Measurements from ENCODE around the gene OTUB1.

OTUB1 gene

DNA sequence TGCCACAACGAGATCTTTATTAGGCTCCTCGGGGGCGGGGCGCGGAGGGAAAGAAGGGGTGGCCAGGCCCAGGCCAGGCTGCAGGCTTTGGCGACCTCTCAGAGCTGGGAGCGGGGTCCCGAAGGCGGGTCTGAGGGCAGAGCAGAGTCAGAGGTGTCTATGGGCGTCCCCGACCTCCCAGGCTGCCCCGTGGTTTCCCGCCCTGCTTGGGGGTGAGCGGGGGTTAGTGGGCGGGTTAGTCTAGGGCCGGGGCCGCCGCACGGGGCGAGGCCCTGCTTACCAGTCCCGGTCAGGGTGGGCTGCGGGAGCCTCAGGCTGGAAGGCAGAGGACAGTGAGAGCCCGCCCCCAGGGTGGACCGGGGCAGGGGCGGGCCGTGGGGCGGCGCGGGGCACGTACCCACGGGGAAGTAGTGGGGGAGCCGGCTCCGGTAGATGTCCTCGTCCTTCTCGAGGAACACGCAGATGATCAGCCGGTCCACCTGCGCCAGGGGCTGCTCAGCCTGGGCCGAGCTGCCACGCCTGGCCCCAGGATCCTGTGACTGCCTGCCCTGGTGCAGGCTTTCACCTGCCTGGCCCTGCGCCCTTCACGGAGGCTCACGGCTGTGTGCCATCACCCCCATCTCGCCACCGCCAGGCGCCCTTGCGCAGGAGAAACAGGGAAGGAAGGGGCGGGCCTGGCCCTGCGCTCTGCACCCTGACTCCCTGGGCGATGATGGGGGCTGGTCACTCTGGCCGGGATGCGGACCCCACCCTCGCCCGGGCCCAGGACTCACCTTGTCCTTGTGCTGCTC, 12.5 kb downstream of the OTUB1 start:
- Histone ChIP-seq H3K36me3 (ENCODE audit: control insufficient read depth, insufficient read depth, low read length) (no peaks in the 10 kb centered on the region), H3K4me1 (no peaks in the 10 kb centered on the region), H3K4me3 (ENCODE audit: low read depth, low read length) (no peak overlapping the region), H3K79me2 (no peaks in the 10 kb centered on the region), H3K4me2 (ENCODE audit: low read length) (no peak overlapping the region), H3K9ac (no peak overlapping the region), H3K27me3 (ENCODE audit: control insufficient read depth, insufficient read depth, low read length) (no peaks in the 10 kb centered on the region), H3K27ac (no peak overlapping the region), H3K9me3 (ENCODE audit: control insufficient read depth, low read length) (no peaks in the 10 kb centered on the region), H2AFZ (no peak overlapping the region)
- TF ChIP-seq, protein P1, sequence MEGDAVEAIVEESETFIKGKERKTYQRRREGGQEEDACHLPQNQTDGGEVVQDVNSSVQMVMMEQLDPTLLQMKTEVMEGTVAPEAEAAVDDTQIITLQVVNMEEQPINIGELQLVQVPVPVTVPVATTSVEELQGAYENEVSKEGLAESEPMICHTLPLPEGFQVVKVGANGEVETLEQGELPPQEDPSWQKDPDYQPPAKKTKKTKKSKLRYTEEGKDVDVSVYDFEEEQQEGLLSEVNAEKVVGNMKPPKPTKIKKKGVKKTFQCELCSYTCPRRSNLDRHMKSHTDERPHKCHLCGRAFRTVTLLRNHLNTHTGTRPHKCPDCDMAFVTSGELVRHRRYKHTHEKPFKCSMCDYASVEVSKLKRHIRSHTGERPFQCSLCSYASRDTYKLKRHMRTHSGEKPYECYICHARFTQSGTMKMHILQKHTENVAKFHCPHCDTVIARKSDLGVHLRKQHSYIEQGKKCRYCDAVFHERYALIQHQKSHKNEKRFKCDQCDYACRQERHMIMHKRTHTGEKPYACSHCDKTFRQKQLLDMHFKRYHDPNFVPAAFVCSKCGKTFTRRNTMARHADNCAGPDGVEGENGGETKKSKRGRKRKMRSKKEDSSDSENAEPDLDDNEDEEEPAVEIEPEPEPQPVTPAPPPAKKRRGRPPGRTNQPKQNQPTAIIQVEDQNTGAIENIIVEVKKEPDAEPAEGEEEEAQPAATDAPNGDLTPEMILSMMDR (IDR thresholded peaks at IDR 0.05) = no peak

DNA sequence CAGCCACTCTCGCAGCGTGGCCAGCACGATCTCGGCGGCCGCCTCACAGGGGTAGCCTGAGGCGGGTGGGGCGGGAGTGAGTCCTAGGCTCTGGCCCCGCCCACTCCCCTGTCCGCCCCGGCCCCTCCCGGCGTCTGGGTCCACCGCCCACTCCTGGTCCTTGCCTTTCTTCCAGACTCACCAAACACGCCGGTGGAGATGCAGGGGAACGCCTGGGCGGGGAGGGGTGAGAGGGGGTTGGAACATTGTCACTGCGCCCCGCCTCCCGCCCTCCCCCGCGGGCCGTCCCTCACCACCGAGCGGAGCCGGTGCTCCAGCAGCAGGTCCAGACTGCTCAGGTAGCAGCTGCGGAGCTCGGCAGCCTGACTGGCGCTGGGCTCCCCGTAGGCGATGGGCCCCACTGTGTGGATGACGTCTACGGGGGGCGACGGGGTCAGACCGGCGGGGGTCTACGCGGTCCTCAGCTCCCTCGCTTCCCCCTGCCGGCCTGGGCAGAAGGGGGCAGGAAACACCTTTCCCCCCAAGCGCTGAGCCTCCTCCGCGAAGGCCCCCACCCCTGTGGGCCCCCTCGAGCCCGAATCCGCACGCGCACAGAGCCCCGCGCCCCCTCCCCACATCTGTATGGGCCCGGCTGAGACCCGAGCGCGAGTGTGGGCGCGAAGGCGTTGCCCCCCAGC, 13.2 kb downstream of the OTUB1 start:
- no peaks in the 10 kb centered on the region for H3K79me2 ChIP-seq
- no peaks in the 10 kb centered on the region for H3K27me3 ChIP-seq (ENCODE audit: control insufficient read depth, insufficient read depth, low read length)
- no peak overlapping the region for H2AFZ ChIP-seq
- H3K36me3 ChIP-seq (ENCODE audit: control insufficient read depth, insufficient read depth, low read length) = no peaks in the 10 kb centered on the region
- no peaks in the 10 kb centered on the region for H3K9me3 ChIP-seq (ENCODE audit: control insufficient read depth, low read length)
- H3K4me3 ChIP-seq (ENCODE audit: low read depth, low read length) = no peak overlapping the region
- no peak overlapping the region for H3K9ac ChIP-seq
- H3K4me2 ChIP-seq (ENCODE audit: low read length) = no peak overlapping the region
- H3K4me1 ChIP-seq = no peaks in the 10 kb centered on the region
- TF ChIP-seq, protein P1 (IDR thresholded peaks at IDR 0.05) = no peak
- no peak overlapping the region for H3K27ac ChIP-seq

DNA sequence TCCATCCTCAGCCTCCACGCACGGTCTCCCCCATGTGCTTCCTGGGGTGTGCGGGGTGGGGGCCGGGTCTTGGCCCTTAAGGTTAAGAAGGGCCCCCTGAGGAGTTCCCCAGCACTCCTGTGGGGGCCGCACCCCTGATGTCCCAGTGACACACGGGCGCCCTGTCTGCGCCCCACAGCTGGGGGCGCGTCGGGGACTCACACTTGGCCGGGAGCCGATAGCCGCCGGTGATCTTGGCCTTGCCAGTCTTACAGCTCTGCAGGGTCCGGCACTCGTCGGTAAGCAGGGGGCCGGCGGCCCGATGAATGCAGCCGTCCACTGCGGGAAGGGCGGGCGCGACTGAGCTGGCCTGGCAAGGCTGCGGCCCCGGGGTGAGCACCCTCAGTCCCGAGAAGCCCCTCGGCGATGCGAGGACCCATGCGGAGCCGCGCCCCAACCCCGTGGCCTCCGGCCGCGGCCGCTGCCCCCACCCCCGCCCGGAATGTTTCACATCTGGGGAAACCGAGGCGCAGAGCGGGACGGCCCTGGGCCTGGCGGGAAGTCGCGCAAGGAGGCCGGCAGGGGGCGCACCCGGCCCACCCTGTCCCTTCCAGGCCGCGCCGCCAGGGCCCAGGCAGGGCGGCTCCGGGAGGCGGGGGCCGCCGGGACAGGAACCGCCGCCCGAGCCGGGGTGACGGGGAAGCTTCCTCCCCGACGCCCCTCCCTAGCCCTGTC, 13.9 kb downstream of the OTUB1 start:
- TF ChIP-seq, protein P1 (IDR thresholded peaks at IDR 0.05) = peak; percentile 54
- H3K36me3 ChIP-seq (ENCODE audit: control insufficient read depth, insufficient read depth, low read length) = no peaks in the 10 kb centered on the region
- H3K9ac ChIP-seq = no peak overlapping the region
- no peaks in the 10 kb centered on the region for H3K4me1 ChIP-seq
- no peaks in the 10 kb centered on the region for H3K9me3 ChIP-seq (ENCODE audit: control insufficient read depth, low read length)
- H2AFZ ChIP-seq = no peak overlapping the region
- H3K27me3 ChIP-seq (ENCODE audit: control insufficient read depth, insufficient read depth, low read length) = no peaks in the 10 kb centered on the region
- H3K4me2 ChIP-seq (ENCODE audit: low read length) = no peak overlapping the region
- H3K27ac ChIP-seq = no peak overlapping the region
- H3K4me3 ChIP-seq (ENCODE audit: low read depth, low read length) = no peak overlapping the region
- H3K79me2 ChIP-seq = no peaks in the 10 kb centered on the region

DNA sequence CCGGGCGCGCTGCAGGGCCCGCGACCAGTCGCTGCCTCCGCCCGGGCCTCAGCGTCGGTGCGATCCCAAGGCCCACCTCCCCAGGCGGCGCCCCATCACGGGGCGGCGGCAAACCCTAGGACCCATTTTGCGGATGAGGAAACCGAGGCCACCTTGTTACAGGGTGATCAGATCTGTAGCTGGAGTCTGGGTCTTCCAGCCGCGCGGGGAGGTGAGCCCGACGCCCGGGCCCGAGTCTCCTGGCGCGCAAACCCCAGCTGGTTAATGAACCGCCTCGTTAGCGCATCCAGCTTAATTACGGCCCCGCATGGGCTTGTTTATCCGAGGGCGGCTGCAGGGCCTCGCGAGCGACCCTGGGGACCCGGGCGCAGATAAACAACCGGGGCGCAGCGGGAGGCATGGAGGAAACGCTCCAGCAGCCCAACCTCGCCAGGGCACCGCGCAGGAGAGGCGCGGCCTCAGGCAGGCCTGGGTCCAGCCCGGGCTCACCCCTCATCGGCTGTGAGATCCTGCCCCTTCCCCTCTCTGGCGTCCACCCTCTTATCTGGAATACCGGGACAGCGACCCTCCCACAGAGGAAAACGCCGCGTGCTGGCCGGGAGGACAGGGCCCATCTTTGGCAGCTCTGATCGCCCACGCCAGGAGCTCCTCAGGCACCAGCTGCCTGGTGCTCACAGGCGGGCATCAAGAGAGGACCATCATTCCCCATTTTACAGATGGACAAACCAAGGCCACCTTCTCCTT, 14.7 kb downstream of the OTUB1 start:
- H3K79me2 ChIP-seq = no peaks in the 10 kb centered on the region
- no peak overlapping the region for H3K4me2 ChIP-seq (ENCODE audit: low read length)
- TF ChIP-seq, protein P1 (IDR thresholded peaks at IDR 0.05) = no peak
- H3K27ac ChIP-seq = no peak overlapping the region
- H3K9me3 ChIP-seq (ENCODE audit: control insufficient read depth, low read length) = no peaks in the 10 kb centered on the region
- no peak overlapping the region for H3K9ac ChIP-seq
- no peaks in the 10 kb centered on the region for H3K4me1 ChIP-seq
- H3K4me3 ChIP-seq (ENCODE audit: low read depth, low read length) = no peak overlapping the region
- no peaks in the 10 kb centered on the region for H3K27me3 ChIP-seq (ENCODE audit: control insufficient read depth, insufficient read depth, low read length)
- H3K36me3 ChIP-seq (ENCODE audit: control insufficient read depth, insufficient read depth, low read length) = no peaks in the 10 kb centered on the region
- no peak overlapping the region for H2AFZ ChIP-seq
